Trophoblast cell (in vitro differentiated cells and primary cell): ENCODE measurements around the gene UPB1.

ENCODE experiments used
- DNase-seq, 2 donors: peaks; one replicate each; pipeline ENCODE4 v3.0.0-alpha.2; 2016
- H2AFZ ChIP-seq: 2 replicates; pipeline ENCODE4 v1.6.1; 2013; ENCODE audit warnings: low read length, moderate library complexity, mild to moderate bottlenecking; ENCODE audit not compliant: insufficient read depth, poor library complexity
- H2AK5ac ChIP-seq: 2 replicates; pipeline ENCODE4 v1.6.1; 2013; ENCODE audit warnings: mild to moderate bottlenecking, low read length
- H2BK120ac ChIP-seq: 2 replicates; pipeline ENCODE4 v1.6.1; 2013; ENCODE audit warnings: low read length, mild to moderate bottlenecking, moderate library complexity; ENCODE audit not compliant: insufficient read depth, poor library complexity
- H2BK12ac ChIP-seq: 2 replicates; pipeline ENCODE4 v1.6.1; 2013; ENCODE audit warnings: mild to moderate bottlenecking, low read length, moderate library complexity
- H2BK5ac ChIP-seq: 2 replicates; pipeline ENCODE4 v1.6.1; 2013; ENCODE audit warnings: low read length, low read depth, moderate library complexity, mild to moderate bottlenecking; ENCODE audit not compliant: poor library complexity
- H3K14ac ChIP-seq: 2 replicates; pipeline ENCODE4 v1.6.1; 2013; ENCODE audit warnings: mild to moderate bottlenecking, low read length
- H3K18ac ChIP-seq: 2 replicates; pipeline ENCODE4 v1.6.1; 2013; ENCODE audit warnings: mild to moderate bottlenecking, low read length
- H3K23ac ChIP-seq: 2 replicates; pipeline ENCODE4 v1.6.1; 2013; ENCODE audit warnings: low read length
- H3K27ac ChIP-seq: 2 replicates; pipeline ENCODE4 v1.5.1; 2013; ENCODE audit warnings: low read depth, mild to moderate bottlenecking, inconsistent platforms, low read length, moderate library complexity
- H3K27me3 ChIP-seq: 2 replicates; pipeline ENCODE4 v1.6.1; 2013; ENCODE audit warnings: inconsistent platforms, mild to moderate bottlenecking, low read length, moderate library complexity; ENCODE audit not compliant: insufficient read depth
- H3K36me3 ChIP-seq, 2 experiments: 1 replicate in 1 of 2; 2 replicates in 1 of 2; pipeline ENCODE4 v1.6.1; 2013; ENCODE audit warnings: low read length in 2 of 2, mild to moderate bottlenecking in 2 of 2, moderate library complexity in 1 of 2; ENCODE audit not compliant: insufficient read depth in 2 of 2, control insufficient read depth in 1 of 2
- H3K4ac ChIP-seq: 2 replicates; pipeline ENCODE4 v1.6.1; 2013; ENCODE audit warnings: low read depth, mild to moderate bottlenecking, low read length, moderate library complexity
- H3K4me1 ChIP-seq, 2 experiments: 1 replicate in 1 of 2; 2 replicates in 1 of 2; pipeline ENCODE4 v1.6.1; 2013; ENCODE audit warnings: low read length in 2 of 2, mild to moderate bottlenecking in 2 of 2, moderate library complexity in 1 of 2; ENCODE audit not compliant: insufficient read depth in 2 of 2, control insufficient read depth in 1 of 2
- H3K4me2 ChIP-seq: 2 replicates; pipeline ENCODE4 v1.6.1; 2013; ENCODE audit warnings: inconsistent platforms, mild to moderate bottlenecking, low read length, moderate library complexity
- H3K4me3 ChIP-seq: 2 replicates; pipeline ENCODE4 v1.5.1; 2013; ENCODE audit warnings: mild to moderate bottlenecking, low read depth, low read length, inconsistent platforms
- H3K79me1 ChIP-seq: one replicate; pipeline ENCODE4 v1.6.1; 2013; ENCODE audit warnings: low read length
- H3K79me2 ChIP-seq: 2 replicates; pipeline ENCODE4 v1.6.1; 2013; ENCODE audit warnings: low read length, mild to moderate bottlenecking; ENCODE audit not compliant: control insufficient read depth, insufficient read depth, poor library complexity
- H3K9ac ChIP-seq: 2 replicates; pipeline ENCODE4 v1.6.1; 2013; ENCODE audit warnings: mild to moderate bottlenecking, low read length
- H3K9me3 ChIP-seq: 2 replicates; pipeline ENCODE4 v1.6.1; 2013; ENCODE audit warnings: low read depth, mild to moderate bottlenecking, control low read depth, inconsistent platforms, low read length; ENCODE audit not compliant: insufficient read depth
- H4K12ac ChIP-seq: 2 replicates; pipeline ENCODE4 v1.6.1; 2013; ENCODE audit warnings: low read depth, mild to moderate bottlenecking, low read length, moderate library complexity
- H4K8ac ChIP-seq: 2 replicates; pipeline ENCODE4 v1.6.1; 2013; ENCODE audit warnings: low read depth, mild to moderate bottlenecking, low read length, moderate library complexity
- H4K91ac ChIP-seq: one replicate; pipeline ENCODE4 v1.6.1; 2013; ENCODE audit warnings: low read depth, mild to moderate bottlenecking, low read length, moderate library complexity
- WGBS: extraction: QIAGEN DNeasy Blood & Tissue Kit; methylation state at CpG from one replicate; pipeline ENCODE4 v1.1.7; 2013; ENCODE audit warnings: missing lambda C conversion rate; ENCODE audit not compliant: insufficient read length, insufficient coverage; ENCODE audit errors: extremely low coverage; 5-methylcytosine and 5-hydroxymethylcytosine counted together

The UPB1 gene

GRCh38 chr22:24535348-24535747 lies 40.2 kb downstream of the UPB1 start:
- no peak overlapping the region for H3K14ac ChIP-seq
- no peak overlapping the region for H3K9ac ChIP-seq
- peaks cover 4 to 7% of the 10 kb centered on the region in 2 experiments for H3K36me3 ChIP-seq
- H2AK5ac ChIP-seq: no peak overlapping the region
- H4K8ac ChIP-seq: no peak overlapping the region
- no peak overlapping the region for H3K4me3 ChIP-seq
- no CpG with 5 or more reads among the region's 4 CpGs for WGBS
- H3K4ac ChIP-seq: no peak overlapping the region
- H3K23ac ChIP-seq: no peak overlapping the region
- H3K79me2 ChIP-seq: no peaks in the 10 kb centered on the region
- no peaks in the 10 kb centered on the region for H3K27me3 ChIP-seq
- H4K91ac ChIP-seq: no peak overlapping the region
- H3K4me2 ChIP-seq: no peak overlapping the region
- H2AFZ ChIP-seq: no peak overlapping the region
- no peak overlapping the region for H2BK5ac ChIP-seq
- no peak overlapping the region for H3K18ac ChIP-seq
- H3K9me3 ChIP-seq: no peaks in the 10 kb centered on the region
- H3K79me1 ChIP-seq: no peaks in the 10 kb centered on the region
- H2BK12ac ChIP-seq: no peak overlapping the region
- DNase-seq: no peak
- H4K12ac ChIP-seq: no peak overlapping the region
- no peak overlapping the region for H2BK120ac ChIP-seq
- peaks cover 3 to 6% of the 10 kb centered on the region in 2 experiments for H3K4me1 ChIP-seq
- no peak overlapping the region for H3K27ac ChIP-seq

- Histone ChIP-seq H4K12ac (no peak overlapping the region), H3K9ac (no peak overlapping the region), H3K9me3 (no peaks in the 10 kb centered on the region)
Observed at GRCh38 chr22:24536089-24536488, 41.0 kb downstream of the UPB1 start.

GRCh38 chr22:24540470-24540869 lies 45.3 kb downstream of the UPB1 start:
- no peak overlapping the region for H2AFZ ChIP-seq
- peaks cover 46 to 55% of the 10 kb centered on the region in 2 experiments for H3K36me3 ChIP-seq
- H3K4me1 ChIP-seq: no peaks in the 10 kb centered on the region
- no peak overlapping the region for H2BK120ac ChIP-seq
- no CpG with 5 or more reads among the region's 2 CpGs for WGBS
- peaks cover 9% of the 10 kb centered on the region for H3K9me3 ChIP-seq
- no peak overlapping the region for H3K14ac ChIP-seq
- DNase-seq: no peak
- H4K8ac ChIP-seq: no peak overlapping the region
- H3K79me1 ChIP-seq: no peaks in the 10 kb centered on the region
- H3K23ac ChIP-seq: no peak overlapping the region
- H4K91ac ChIP-seq: no peak overlapping the region
- no peaks in the 10 kb centered on the region for H3K79me2 ChIP-seq
- H3K4ac ChIP-seq: no peak overlapping the region
- H3K9ac ChIP-seq: no peak overlapping the region
- H3K4me2 ChIP-seq: no peak overlapping the region
- H4K12ac ChIP-seq: no peak overlapping the region
- H2BK5ac ChIP-seq: no peak overlapping the region
- no peak overlapping the region for H3K27ac ChIP-seq
- H3K4me3 ChIP-seq: no peak overlapping the region
- no peak overlapping the region for H3K18ac ChIP-seq
- H2BK12ac ChIP-seq: no peak overlapping the region
- H3K27me3 ChIP-seq: no peaks in the 10 kb centered on the region
- no peak overlapping the region for H2AK5ac ChIP-seq

More at GRCh38 chr22:24536089-24536488, 41.0 kb downstream of the UPB1 start:
- Histone ChIP-seq H3K23ac (no peak overlapping the region), H3K4me3 (no peak overlapping the region), H3K27ac (no peak overlapping the region), H3K4ac (no peak overlapping the region), H3K27me3 (no peaks in the 10 kb centered on the region), H3K36me3 (peaks cover 11 to 14% of the 10 kb centered on the region in 2 experiments), H3K4me1 (peaks cover 3 to 5% of the 10 kb centered on the region in 2 experiments), H2AK5ac (no peak overlapping the region), H3K18ac (no peak overlapping the region), H2BK120ac (no peak overlapping the region), H3K4me2 (no peak overlapping the region), H3K79me2 (no peaks in the 10 kb centered on the region), H2BK12ac (no peak overlapping the region), H2BK5ac (no peak overlapping the region), H3K14ac (no peak overlapping the region), H3K79me1 (no peaks in the 10 kb centered on the region), H4K8ac (no peak overlapping the region), H4K91ac (no peak overlapping the region), H2AFZ (no peak overlapping the region)
- no CpG with 5 or more reads among the region's 3 CpGs for WGBS
- no peak for DNase-seq

GRCh38 chr22:24541681-24542515 lies 46.8 kb downstream of the UPB1 start:
- Histone ChIP-seq H3K9ac (no peak overlapping the region), H3K4me3 (no peak overlapping the region), H4K12ac (no peak overlapping the region), H3K79me2 (no peaks in the 10 kb centered on the region), H3K14ac (no peak overlapping the region), H4K91ac (no peak overlapping the region), H3K4me1 (no peaks in the 10 kb centered on the region), H3K4ac (no peak overlapping the region), H2AFZ (no peak overlapping the region), H3K23ac (no peak overlapping the region), H4K8ac (no peak overlapping the region), H3K9me3 (peaks cover 9% of the 10 kb centered on the region), H3K27ac (no peak overlapping the region), H3K18ac (no peak overlapping the region), H2BK5ac (no peak overlapping the region), H3K36me3 (peaks cover 53 to 63% of the 10 kb centered on the region in 2 experiments), H2BK120ac (no peak overlapping the region), H3K79me1 (no peaks in the 10 kb centered on the region), H3K27me3 (no peaks in the 10 kb centered on the region), H2AK5ac (no peak overlapping the region), H3K4me2 (no peak overlapping the region), H2BK12ac (no peak overlapping the region)
- no CpG with 5 or more reads among the region's 6 CpGs for WGBS
- DNase-seq: no peak
